Measurements from ENCODE around the gene IGSF23.
A peak's percentile ranks its signal among the peaks of the same experiment; 100 is the strongest.

IGSF23 gene

GRCh38 chr19:44642377-44642776 lies 29.0 kb downstream of the IGSF23 start:
- DNase-seq, result no peak

- peak; percentile 84 for DNase-seq
Measured at GRCh38 chr19:44643605-44644401, 30.4 kb downstream of the IGSF23 start, which contains the start of gene PVR. Gene PVR (plus strand): TSS chr19:44643910. CDS start chr19:44644097, 187 bp downstream.

- peak; percentile 58 for DNase-seq
Measured at GRCh38 chr19:44644402-44645016, 31.1 kb downstream of the IGSF23 start.

GRCh38 chr19:44645407-44646048 lies 32.2 kb downstream of the IGSF23 start:
- DNase-seq, result no peak

GRCh38 chr19:44646049-44646416 lies 32.7 kb downstream of the IGSF23 start:
- DNase-seq, result no peak

GRCh38 chr19:44647144-44647543 lies 33.8 kb downstream of the IGSF23 start:
- DNase-seq, result no peak

GRCh38 chr19:44648631-44649251 lies 35.4 kb downstream of the IGSF23 start:
- peak; percentile 55 for DNase-seq

- DNase-seq, result no peak
Measured at GRCh38 chr19:44649578-44650145, 36.3 kb downstream of the IGSF23 start.

GRCh38 chr19:44653343-44653742 lies 40.0 kb downstream of the IGSF23 start:
- no peak for DNase-seq

GRCh38 chr19:44653977-44654774 lies 40.8 kb downstream of the IGSF23 start:
- peak; percentile 49 for DNase-seq

GRCh38 chr19:44657211-44657921 lies 44.0 kb downstream of the IGSF23 start:
- DNase-seq, result peak; percentile 77

- DNase-seq, result no peak
Measured at GRCh38 chr19:44658069-44658733, 44.8 kb downstream of the IGSF23 start.

- DNase-seq, result no peak
Measured at GRCh38 chr19:44660081-44660480, 46.7 kb downstream of the IGSF23 start.

- DNase-seq, result no peak
Measured at GRCh38 chr19:44661205-44661604, 47.8 kb downstream of the IGSF23 start.

- no peak for DNase-seq
Measured at GRCh38 chr19:44661904-44662303, 48.5 kb downstream of the IGSF23 start.

GRCh38 chr19:44662691-44663385 lies 49.5 kb downstream of the IGSF23 start:
- no peak for DNase-seq

- no peak for DNase-seq
Measured at GRCh38 chr19:44663996-44664395, 50.6 kb downstream of the IGSF23 start.

- no peak for DNase-seq
Measured at GRCh38 chr19:44664976-44665375, 51.6 kb downstream of the IGSF23 start.

- DNase-seq, result no peak
Measured at GRCh38 chr19:44666852-44667556, 53.6 kb downstream of the IGSF23 start.

All from fibroblast of skin of right biceps (primary cell).